ENCODE measurements around the gene PACSIN3. TPM values are rescaled to one million over a fixed set of nuclear protein-coding genes. Genes with fewer than 3 reads are reported as not detected.
A peak's percentile ranks its signal among the peaks of the same experiment; 100 is the strongest.

Gene PACSIN3
- total RNA-seq, 1 experiment from 2014 or later = 67.0 TPM

DNA sequence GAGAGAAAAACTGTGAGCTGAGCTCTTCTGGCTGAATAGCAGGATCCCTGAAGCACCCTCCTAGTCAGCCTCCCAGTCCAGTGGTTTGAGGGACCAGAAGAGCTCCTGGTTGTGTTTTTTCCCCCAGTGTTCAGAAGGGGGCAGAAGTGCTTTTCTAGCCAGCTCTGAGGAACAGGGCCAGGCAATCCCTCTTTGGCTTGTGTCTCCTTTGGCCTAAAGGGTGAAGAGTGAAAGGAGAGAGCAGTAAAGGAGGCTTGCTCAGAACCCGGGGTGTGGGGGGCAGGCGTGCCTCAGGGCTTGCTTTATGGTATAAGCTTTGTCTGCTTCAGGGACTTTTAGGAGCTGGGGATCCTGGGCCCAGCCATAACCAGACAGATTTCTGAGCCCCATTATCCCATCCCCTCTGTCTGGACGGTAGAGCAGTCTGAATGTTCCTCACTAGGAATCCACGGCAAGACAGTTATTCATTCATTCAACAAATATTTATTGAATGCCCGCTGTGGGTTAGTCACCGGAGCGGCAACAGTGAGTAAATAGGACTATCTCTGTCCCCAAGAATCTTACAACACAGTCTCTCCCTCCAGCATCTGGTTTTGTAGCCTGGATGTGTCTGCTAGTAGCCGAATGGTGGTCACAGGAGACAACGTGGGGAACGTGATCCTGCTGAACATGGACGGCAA lies 47.9 kb upstream of the PACSIN3 start:
- peaks cover 14% of the 10 kb centered on the region for H3K4me1 Mint-ChIP-seq (ENCODE audit: insufficient read depth, unreplicated experiment)
- peaks cover 95% of the 10 kb centered on the region for H3K36me3 Mint-ChIP-seq (ENCODE audit: insufficient read depth, unreplicated experiment)
- TF ChIP-seq, protein P1, sequence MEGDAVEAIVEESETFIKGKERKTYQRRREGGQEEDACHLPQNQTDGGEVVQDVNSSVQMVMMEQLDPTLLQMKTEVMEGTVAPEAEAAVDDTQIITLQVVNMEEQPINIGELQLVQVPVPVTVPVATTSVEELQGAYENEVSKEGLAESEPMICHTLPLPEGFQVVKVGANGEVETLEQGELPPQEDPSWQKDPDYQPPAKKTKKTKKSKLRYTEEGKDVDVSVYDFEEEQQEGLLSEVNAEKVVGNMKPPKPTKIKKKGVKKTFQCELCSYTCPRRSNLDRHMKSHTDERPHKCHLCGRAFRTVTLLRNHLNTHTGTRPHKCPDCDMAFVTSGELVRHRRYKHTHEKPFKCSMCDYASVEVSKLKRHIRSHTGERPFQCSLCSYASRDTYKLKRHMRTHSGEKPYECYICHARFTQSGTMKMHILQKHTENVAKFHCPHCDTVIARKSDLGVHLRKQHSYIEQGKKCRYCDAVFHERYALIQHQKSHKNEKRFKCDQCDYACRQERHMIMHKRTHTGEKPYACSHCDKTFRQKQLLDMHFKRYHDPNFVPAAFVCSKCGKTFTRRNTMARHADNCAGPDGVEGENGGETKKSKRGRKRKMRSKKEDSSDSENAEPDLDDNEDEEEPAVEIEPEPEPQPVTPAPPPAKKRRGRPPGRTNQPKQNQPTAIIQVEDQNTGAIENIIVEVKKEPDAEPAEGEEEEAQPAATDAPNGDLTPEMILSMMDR (IDR thresholded peaks at IDR 0.05; ENCODE audit: unreplicated experiment) = no peak
- DNase-seq (ENCODE audit: unreplicated experiment) = peak; percentile 57
- no TSS peak for BruUV-seq (replicated peaks)
- no peaks in the 10 kb centered on the region for H3K27me3 Mint-ChIP-seq (ENCODE audit: insufficient read depth, unreplicated experiment)
- ChIA-PET CTCF (interaction anchor here (0.5 to 3.2 kb wide), 5 partner anchors 13 to 56 kb away, joined by 3 to 13 read pairs (median 7); partner anchors contain the start of gene ACP2), POLR2A (interaction anchor here (0.6 to 5.0 kb wide), 5 partner anchors 14 to 345 kb away, joined by 3 to 32 read pairs (median 12); partner anchors contain the start of genes ACP2 and DDB2)
- H3K27ac Mint-ChIP-seq (ENCODE audit: low read depth, unreplicated experiment) = peak overlapping the region; percentile 72
- H3K4me3 Mint-ChIP-seq (ENCODE audit: unreplicated experiment) = no peak overlapping the region
- intact Hi-C loops (cut with micrococcal nuclease) = no loop called here
- H3K9me3 Mint-ChIP-seq (ENCODE audit: unreplicated experiment) = no peaks in the 10 kb centered on the region

DNA sequence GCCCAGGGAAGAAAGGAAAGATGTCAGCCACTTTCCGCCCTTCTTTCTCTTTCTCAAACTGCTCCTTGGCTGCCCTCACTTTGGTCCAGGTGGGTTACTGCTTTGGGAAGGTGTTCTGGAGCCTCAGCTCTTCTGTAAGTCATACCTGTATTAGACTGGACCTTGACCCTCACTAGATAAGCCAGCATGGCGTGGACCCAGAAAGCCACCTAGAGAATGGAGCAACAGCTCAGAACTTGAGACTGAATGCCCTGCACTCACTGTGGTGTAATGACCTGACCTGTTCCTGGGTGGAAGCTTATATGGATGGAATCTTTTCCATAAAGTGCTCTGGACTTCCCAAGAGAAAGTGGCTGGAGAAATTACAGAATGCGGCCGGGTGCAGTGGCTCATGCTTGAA lies 46.8 kb upstream of the PACSIN3 start:
- CTCF ChIA-PET = interaction anchor here (0.7 to 3.2 kb wide), 6 partner anchors 12 to 58 kb away, joined by 3 to 13 read pairs (median 6); partner anchors contain the start of gene ACP2
- TF ChIP-seq, protein P1 (IDR thresholded peaks at IDR 0.05; ENCODE audit: unreplicated experiment) = no peak
- H3K36me3 Mint-ChIP-seq (ENCODE audit: insufficient read depth, unreplicated experiment) = peaks cover 95% of the 10 kb centered on the region

DNA sequence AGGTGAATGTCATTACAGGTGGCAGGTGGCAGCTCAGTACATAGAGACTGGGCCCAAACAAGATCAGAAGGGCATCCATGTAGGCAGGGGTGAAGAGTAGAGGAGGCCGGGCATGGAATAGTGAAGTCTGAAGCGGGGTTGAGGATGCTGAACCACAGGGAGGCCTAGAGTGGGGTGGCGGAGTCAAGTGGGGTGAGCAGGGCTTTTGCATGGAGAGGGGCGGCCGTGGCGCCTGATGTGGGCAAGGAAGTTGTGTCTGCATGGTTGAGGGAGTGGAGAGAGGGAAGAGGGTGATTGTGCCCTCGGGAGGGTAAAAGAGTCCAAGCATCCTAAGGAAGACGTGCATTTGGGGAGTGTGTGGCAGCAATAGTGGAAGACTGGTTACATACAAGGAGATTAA lies 42.9 kb upstream of the PACSIN3 start:
- Mint-ChIP-seq H3K4me3 (ENCODE audit: unreplicated experiment) (no peak overlapping the region), H3K9me3 (ENCODE audit: unreplicated experiment) (no peaks in the 10 kb centered on the region), H3K4me1 (ENCODE audit: insufficient read depth, unreplicated experiment) (peaks cover 5% of the 10 kb centered on the region), H3K27ac (ENCODE audit: low read depth, unreplicated experiment) (no peak overlapping the region), H3K36me3 (ENCODE audit: insufficient read depth, unreplicated experiment) (peaks cover 95% of the 10 kb centered on the region), H3K27me3 (ENCODE audit: insufficient read depth, unreplicated experiment) (no peaks in the 10 kb centered on the region)
- BruUV-seq (replicated peaks) = no TSS peak
- CTCF ChIA-PET = interaction anchor here (0.9 to 1.8 kb wide), 3 partner anchors 19 to 51 kb away, joined by 5 to 10 read pairs (median 7); partner anchors contain the start of gene ACP2
- intact Hi-C loops (cut with micrococcal nuclease) = no loop called here
- DNase-seq (ENCODE audit: unreplicated experiment) = no peak
- TF ChIP-seq, protein P1 (IDR thresholded peaks at IDR 0.05; ENCODE audit: unreplicated experiment) = no peak
- POLR2A ChIA-PET = interaction anchor here (3.3 kb wide), 1 partner anchor 14 kb away, joined by 16 read pairs; the partner anchor contains the start of gene DDB2

More for the DNA sequence above, 46.8 kb upstream of the PACSIN3 start:
- Mint-ChIP-seq H3K9me3 (ENCODE audit: unreplicated experiment) (no peaks in the 10 kb centered on the region), H3K4me1 (ENCODE audit: insufficient read depth, unreplicated experiment) (peaks cover 16% of the 10 kb centered on the region), H3K27ac (ENCODE audit: low read depth, unreplicated experiment) (no peak overlapping the region), H3K27me3 (ENCODE audit: insufficient read depth, unreplicated experiment) (no peaks in the 10 kb centered on the region), H3K4me3 (ENCODE audit: unreplicated experiment) (no peak overlapping the region)
- POLR2A ChIA-PET = interaction anchor here (0.9 to 5.0 kb wide), 6 partner anchors 9 to 18 kb away, joined by 3 to 32 read pairs (median 8); partner anchors contain the start of genes ACP2 and DDB2
- DNase-seq (ENCODE audit: unreplicated experiment) = no peak
- no TSS peak for BruUV-seq (replicated peaks)
- intact Hi-C loops (cut with micrococcal nuclease) = no loop called here

DNA sequence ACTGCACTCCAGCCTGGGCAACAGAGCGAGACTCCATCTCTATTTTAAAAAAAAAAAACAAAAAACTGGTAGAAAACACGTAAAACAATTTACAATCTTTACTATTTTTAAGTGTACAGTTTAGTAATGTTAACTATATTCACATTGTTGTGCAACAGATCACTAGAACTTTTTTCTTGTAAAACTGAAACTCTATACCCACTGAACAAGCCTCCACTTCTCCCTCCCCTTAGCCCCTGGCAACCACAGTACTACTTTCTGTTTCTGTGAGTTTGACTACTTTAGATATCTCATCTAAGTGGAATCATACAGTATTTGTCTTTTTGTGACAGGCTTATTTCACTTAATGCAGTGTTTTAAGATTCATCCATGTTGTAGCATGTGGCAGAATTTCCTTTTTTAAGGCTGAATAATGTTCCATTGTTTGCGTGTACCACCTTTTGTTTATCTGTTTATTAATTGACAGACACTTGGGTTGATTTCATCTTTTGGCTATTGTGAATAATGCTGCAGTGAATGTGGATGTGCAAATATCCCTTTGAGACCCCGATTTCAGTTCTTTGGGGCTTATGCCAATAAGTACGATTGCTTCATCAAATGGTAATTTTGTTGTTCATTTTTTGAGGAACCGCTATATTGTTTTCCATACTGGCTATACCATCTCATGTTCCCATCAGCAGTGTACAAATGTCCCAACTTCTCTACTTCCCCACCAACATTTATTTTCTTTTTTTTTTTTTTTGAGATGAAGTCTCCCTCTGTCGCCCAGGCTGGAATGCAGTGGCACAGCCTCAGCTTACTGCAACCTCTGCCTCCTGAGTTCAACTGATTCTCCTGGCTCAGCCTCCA lies 39.5 kb upstream of the PACSIN3 start:
- TF ChIP-seq, protein P1 (IDR thresholded peaks at IDR 0.05; ENCODE audit: unreplicated experiment) = no peak
- POLR2A ChIA-PET = no interaction called here
- peaks cover 5% of the 10 kb centered on the region for H3K4me1 Mint-ChIP-seq (ENCODE audit: insufficient read depth, unreplicated experiment)
- no peaks in the 10 kb centered on the region for H3K9me3 Mint-ChIP-seq (ENCODE audit: unreplicated experiment)
- H3K4me3 Mint-ChIP-seq (ENCODE audit: unreplicated experiment) = no peak overlapping the region
- intact Hi-C loops (cut with micrococcal nuclease) = no loop called here
- H3K27me3 Mint-ChIP-seq (ENCODE audit: insufficient read depth, unreplicated experiment) = no peaks in the 10 kb centered on the region
- no peak overlapping the region for H3K27ac Mint-ChIP-seq (ENCODE audit: low read depth, unreplicated experiment)
- CTCF ChIA-PET = interaction anchor here (0.7 kb wide), 1 partner anchor 41 kb away, joined by 4 read pairs; no protein-coding TSS in a partner anchor
- peaks cover 97% of the 10 kb centered on the region for H3K36me3 Mint-ChIP-seq (ENCODE audit: insufficient read depth, unreplicated experiment)
- BruUV-seq (replicated peaks) = no TSS peak
- no peak for DNase-seq (ENCODE audit: unreplicated experiment)

Data from MCF 10A (cell line).